Iris pigment epithelial cell (primary cell): Measurements from ENCODE around the gene WWOX.
A peak's percentile ranks its signal among the peaks of the same experiment; 100 is the strongest.

ENCODE experiments used
- DNase-seq: peaks from one replicate; pipeline ENCODE4 v3.0.0-alpha.2; 2011; ENCODE audit warnings: low read depth

The WWOX gene

DNA sequence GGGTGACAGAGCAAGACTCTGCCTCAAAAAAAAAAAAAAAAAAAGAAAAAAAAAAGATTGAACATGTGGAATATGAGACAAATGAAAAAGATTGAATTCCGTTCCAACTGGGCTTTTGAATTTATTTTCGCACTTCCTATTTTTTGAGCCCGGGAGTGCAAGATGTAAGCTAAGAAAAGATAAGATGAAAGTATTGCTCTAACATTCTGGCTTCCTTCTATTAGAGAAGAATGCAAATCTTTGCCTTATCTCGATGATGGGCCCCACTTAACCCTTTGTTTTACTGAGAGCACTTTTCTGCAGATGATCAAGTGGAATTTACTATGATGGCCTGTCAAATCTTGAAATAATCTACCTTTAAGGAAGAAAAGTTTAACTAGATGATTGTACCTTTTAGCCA is 96.3 kb downstream of the WWOX start:
- no peak for DNase-seq

DNA sequence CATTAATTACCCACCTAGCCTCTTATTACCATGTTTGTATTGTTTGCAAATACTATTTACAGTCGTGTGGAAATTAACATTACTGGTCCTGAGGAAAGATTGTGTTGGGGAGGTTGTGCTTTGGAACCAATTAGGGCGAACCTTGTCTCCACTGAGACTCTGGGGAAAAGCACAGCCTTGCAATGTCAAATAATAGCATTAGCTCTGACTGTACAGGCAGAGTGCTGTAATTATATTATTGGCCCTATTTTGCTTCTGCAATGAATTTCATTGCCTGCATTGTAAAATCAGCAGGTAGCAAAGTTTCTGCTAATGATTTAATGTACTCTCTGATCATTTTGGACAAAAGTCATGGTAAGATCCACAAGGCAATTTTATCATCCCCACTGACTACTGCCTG is 97.0 kb downstream of the WWOX start:
- DNase-seq = no peak

DNA sequence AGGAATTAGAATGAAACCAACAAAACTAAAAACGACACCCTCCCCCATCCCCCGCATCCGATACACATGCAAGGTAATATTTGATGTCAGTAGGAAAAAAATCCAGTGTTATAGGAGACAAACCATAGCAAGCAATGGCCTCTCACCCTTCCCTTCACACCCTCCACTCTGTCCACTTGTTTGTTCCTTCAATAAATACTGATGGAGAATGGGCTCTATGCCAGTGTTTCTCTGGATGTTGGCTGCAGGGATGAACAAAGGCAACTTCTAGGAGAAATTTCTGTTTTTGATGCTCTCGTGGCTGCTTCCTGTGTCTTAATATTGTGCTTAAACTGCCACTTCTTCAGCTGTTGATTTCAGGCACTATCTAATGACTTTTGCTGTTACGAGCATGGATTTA is 98.8 kb downstream of the WWOX start:
- no peak for DNase-seq

DNA sequence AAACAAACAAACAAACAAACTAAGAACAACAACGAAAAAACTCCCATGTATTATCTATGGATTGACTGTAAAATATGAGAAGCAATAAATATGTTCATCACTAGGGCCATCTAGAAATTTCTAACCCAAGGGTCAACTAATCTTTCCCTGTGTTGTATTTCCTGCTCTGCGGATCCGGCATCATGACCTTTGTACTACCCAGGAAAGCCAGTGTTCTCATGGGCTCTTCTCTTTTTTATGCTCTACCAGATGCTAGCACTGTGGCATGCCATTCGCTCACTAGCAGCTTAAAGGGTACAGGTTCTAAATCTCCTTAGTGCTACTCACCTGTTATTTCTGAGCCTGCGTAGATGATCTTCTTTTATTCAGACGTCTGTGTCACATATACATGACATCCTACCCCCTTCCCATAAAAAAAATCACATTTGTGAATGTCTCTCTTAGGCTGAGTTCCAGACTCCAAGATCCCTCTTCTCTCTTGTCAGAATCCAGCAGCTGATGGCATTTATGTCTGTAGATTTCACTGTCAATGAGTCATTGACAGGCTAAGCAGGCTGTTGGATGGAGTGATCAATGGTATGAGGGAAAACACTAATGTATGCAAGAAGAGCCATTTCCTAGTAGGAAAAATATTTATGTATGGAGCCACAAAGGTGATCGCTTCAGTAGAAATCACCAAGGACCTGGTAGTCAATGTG is 100.0 kb downstream of the WWOX start:
- DNase-seq = no peak

DNA sequence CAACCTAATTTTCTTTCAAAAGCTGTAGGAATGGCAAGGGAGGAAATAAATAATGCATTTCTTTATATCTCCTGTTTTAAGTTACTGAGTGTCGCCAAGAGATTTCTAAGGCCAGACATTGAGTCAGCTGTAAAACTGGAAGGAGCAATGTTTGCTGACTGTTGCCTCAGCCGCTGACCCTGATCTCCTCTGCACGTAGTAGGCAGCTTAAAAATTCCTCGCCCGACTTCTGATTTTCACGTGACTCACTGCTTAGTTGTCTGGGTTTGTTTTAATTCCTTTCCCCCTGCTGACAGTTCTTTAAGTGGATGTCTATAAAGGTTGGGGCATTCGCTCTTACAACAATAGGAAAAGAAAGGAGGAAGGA is 100.6 kb downstream of the WWOX start:
- DNase-seq = no peak

DNA sequence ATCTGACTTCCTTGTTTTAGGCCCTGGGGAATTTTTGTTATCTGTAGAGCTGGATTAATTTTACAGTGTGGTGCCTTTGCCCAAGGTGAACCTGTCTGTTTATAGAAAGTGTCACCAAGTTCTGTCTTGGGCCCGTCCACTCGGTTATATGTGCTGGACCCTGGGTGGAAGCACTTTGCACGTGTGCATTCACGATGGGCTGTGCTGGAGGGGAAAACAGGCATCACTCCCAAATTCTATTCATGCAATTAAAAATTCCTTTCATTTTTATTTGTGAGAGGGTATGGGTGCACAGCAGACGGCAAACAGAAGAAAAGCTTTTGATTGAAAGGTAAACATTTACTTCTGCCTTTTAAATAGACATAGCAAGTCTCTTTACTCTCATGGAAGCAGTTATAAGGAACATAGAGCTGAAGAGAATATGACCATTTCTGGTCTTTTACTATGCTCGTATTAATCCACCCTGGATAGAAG is 101.2 kb downstream of the WWOX start:
- no peak for DNase-seq

DNA sequence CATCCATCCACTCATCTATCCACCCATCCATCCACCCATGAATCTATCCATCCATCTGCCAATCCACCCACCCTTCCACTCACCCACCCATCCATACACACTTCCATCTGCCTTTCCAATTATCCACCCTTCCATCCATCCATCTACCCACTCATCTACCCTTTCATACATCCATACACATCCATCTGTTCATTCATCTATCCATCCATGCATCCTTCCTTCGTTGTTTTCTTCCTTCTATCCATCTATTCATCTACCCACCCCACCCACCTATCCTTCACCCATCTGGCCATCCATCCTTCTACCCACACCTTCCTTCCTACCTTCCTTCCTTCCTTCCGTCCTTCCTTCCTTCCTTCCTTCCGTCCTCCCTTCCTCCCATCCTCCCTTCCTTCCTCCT is 106.1 kb downstream of the WWOX start:
- no peak for DNase-seq

DNA sequence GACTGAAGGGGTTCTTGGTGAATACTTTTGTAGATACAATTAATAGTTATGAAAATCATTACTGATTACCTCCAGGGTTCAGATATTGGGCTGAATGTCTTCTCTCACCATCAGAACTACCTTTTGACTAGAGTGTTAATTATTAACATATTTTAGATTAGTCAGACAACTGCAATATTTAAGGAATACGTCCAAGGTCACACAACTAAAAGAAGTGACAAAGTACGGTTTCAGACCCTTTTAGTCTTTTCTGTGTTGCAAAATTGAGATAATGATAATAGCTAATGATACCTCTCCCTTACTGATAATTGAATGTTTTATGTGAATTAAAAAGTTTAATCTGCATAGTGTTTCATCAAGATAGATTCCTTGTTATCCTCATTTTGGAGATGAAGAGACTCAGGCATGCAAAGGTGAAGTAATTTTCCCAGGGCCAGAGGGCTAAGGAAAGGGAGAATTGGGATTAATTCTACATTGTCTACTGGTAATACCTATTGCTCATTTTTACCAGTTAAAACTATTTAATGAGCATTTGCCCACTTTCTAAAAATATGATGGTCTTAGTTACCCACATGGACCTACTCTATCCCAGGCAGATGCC is 107.3 kb downstream of the WWOX start:
- no peak for DNase-seq

DNA sequence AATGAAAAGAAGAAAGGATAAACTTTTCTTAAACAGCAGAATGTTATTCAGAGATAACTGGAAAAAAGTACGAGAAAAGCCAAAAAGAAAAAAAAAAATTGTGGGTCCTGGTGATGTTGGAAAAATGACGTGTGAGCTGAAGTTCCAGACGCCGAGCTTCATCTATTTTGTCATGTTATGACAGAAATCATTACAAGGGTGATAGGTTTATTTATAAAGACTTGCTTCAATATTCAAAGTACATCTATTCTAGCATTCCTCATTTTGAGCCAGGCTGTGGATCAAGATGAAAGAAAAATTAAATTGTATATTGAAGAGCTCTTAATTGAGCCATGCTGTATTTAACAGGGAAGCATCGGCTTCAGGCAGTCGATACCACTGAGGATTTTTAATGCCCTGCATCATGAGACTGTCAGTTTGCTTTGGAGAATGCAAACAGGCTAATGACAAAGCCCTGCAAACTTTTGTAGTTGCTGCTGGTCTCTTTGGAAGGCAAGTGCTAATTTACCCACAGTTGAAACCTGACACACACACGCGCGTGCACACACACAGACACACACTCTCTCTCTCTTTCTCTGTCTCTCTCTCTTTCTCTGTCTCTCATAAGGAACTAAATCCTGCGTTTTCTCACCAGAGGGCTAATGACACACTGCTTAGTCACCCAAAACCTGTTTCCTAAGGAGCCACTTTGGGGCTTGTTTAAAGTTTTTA is 110.7 kb downstream of the WWOX start:
- peak; percentile 14 for DNase-seq

DNA sequence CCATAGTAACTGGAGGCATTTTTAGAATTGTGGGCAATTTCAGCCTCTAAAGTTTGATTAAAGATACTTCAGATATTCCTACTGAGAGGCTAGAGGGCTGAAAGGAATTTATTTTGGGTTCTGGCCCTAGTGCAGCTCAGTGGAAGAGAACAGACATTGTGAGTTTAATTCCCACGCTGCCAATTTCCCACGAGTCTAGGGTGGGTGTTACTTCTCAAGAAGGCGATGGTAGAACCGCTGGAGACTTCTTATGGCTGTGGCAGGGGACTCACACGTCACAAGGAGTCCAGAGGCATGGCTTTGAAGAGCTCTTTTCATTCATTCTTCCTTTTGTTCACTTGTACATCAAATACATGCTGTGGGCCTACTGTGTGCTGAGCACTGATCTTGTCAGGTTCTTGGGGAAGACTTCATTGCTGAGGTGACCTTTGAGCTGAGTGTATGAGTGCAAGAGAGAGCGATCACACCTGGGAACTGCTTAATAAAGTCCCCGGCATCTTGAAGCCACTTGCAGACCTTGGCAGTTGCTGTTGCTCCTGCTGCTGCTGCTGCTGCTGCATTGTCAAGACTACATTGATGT is 111.7 kb downstream of the WWOX start:
- no peak for DNase-seq

DNA sequence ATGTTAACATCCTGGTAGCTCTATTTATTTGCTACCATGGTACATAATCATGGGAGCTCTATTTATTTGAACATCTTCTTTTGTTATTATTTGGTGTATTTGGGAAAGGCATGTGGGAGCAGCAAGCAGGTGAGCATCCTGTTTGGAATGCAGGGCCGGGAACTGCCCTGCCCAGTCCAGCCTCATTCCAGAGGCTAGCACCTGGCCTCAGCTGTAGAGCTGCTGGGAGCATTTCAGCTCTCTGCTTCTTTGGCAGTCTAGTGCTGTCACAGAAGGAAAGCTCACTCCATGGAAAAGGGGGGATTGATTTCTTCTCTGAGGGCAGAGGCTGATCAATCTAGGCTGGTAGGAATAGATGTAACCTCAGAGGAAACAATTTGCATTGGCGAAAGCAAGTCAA is 112.5 kb downstream of the WWOX start:
- DNase-seq = no peak

DNA sequence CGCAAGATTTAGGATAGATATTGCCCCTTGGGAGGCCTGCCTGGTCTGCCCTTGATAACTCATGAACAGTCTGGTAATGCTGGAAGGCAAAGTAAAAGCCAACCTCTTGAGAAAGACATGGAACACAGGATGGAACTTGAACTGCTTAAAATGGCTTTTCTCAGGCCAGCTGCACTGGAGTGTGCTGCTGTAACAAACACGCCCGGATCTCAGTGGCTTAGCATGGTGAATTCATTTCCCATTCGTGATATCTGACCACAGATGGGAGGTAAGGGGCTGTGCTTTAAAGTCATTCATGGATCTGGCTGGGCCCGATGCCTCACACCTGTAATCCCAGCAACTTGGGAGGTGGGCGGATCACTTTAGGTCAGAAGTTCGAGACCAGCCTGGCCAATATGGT is 113.2 kb downstream of the WWOX start:
- no peak for DNase-seq

DNA sequence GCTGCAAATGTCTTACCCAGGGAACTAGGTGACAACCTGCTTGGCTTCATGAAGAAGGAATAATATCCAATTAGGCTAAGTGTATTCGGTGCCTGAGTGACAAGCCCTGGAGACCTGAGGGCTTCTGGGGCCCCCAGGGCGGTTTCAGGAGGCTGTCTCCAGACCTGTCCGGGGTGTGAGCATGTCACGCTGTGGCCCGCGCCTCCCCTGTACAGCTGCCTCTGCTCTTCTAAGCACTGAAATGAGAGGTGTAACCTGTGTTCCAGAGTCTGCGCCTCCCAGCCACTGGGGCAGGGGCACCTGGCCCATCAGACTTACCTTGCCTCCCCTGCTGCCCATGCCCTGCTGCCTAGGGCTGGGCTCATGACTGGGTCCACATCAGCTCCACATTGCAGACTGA is 114.3 kb downstream of the WWOX start:
- DNase-seq = no peak

DNA sequence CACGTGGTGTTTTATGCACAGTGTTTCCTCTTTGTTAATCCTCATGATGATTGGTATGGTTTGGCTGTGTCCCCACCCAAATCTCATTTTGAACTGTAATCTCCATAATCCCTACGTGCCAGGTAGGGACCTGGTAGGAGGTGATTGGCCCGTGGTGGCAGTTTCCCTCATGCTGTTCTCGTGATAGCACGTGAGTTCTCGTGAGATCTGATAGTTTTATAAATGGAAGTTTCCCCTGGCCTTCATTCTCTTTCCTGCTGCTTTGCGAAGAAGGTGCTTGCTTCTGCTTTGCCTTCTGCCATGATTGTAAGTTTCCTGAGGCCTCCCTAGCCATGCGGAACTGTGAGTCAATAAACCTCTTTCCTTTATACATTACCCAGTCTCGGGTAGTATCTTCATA is 115.8 kb downstream of the WWOX start:
- no peak for DNase-seq

DNA sequence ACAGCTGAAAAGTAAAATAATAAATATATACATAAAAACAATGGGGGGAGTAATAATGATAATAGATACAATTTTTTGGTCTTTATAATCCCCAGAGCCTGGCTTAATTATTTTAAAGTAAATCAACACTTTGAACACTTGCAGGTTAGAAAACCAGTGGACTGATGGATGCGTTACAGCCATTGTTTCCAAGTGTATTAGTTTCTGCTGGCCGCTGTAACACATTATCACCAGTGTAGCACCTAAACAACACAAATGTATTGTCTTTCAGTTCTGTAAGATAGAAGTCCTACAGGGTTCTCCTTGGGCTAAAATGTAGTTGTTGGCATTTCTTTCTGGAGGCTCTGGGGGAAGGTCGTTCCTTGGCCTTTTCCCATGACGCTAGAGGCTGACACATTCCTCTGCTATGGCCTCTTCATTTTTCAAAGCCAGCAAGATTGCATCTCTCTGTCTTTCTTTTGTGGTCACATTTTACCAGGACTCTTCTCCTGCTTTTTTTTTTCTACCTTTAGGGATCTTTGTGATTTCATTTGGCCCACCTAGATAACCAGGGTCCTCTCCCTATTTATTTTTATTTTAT is 116.8 kb downstream of the WWOX start:
- DNase-seq = no peak

DNA sequence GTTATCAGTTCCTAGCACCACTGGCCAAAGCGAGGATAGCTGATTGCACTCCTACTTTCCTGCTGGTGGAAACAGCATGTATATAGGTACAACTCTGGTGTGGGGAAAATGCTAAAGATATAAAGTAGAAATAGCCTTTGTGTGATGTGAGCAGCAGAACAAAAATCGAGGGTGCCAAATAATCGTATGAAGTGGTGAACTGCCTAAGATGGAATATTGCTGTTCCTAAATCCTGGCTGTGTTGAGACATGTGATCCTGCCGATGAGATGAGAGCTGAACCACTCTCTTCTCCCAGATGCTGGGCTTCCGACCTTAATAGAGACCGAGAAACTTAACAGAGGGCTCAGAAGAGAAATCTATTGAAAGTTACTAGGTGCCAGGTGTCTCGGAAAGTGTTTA is 117.8 kb downstream of the WWOX start:
- no peak for DNase-seq

DNA sequence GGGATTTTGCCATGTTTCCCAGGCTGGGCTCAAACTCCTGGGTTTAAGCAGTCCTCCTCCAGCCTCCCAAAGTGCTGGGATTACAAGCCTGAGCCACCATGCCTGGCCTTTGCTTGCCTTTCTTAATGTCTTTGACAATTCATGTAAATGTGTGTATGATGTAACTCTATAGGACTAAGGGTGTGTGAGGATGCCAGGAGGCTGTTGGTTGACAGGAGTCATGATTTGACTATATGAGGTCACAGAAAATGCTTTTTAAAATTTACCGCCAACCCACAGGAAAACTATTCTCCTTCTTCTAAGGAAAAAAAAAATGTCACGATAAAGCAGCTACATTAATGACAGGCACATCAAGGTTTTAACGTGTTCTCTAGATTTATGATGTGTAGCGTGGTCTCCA is 118.8 kb downstream of the WWOX start:
- no peak for DNase-seq

DNA sequence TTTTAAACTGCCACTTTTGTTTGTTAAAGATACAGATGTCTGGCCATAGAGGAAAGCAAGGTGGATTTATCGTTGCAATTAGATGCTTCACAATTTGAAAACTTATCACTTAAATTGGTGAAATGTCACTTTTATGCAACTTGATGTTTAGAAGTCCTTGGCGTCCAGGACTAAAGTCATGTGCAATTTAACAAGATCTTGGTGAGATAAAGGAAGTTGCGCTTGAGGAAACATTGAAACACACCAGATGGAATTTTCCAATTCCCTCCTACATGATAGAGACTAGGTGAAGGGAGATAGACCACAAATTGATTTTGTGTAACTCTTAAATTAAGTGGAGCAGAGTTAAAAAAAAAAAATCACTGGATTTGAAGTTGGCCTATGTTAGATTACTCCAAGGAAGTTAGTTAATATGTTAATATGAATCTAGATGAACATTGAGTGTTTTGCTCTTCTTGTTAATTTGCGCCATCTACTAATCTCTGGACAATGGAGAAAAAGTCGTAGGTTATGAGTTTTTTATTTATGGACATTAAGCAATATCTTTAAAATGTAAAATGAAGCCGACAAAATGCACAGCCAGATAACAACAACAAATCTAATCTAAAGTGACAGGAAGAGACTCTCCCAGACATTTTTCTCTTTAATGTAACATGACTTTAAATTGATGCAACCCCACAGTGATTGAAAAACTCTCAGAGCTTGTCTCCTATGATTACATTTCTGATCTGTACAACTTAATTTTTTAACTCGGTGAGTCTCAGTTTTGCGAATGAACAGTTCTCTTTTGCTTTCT is 119.6 kb downstream of the WWOX start:
- DNase-seq = no peak

DNA sequence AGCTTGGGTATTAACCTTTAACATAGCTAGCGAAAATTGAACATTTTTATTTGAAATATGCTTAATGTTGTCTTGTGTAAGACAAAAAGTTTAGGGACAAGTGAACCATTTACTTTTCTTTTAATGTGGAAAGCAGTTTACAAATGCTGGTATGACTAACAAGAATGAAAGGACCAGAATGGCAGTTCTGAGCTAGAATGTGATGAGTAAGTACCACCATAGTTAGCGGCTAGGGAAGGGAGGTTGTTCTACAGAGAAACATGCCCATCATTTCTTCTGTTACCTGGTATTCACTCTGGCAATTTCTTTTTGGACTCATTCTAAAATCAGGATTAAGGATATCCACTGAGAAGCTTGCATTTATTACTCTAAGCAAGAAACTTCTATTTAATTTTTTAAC is 121.1 kb downstream of the WWOX start:
- no peak for DNase-seq

DNA sequence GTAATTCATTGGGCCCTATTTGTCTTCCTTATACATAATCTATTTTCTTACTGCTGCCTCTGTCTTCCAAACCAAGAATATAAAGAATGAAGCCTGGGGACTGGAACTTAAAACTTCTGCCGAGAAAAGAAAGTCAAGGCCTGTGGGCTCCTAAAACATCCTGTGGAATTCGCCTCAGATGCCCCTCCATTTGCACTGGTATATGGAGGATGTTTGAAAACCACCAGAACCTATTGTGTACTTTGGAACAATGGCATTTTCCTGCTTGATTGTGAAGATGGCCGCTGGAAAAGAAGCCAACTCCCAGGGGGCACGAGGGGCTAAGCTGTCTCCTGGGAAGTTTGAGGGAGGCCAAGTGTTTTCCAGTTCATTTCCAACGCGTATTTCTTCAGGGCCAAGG is 122.4 kb downstream of the WWOX start:
- no peak for DNase-seq

DNA sequence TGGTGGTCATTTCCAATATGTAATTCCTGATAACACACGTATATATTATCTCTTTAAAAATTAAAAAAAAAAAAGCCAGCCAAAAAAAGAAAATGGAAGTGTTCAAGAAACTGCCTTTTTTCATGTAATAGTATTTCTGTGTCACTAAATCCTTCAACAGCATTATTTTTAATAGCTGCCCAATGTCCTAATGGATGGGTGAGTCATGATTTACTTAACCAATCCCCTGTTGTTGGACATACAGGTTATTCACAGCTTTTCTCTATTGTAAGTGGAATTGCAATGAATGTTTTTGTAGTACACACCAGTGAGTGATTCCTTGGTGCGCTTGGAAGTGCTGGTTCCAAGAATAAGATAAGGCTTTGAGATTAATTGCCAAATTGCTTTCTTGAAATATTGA is 124.9 kb downstream of the WWOX start:
- no peak for DNase-seq

DNA sequence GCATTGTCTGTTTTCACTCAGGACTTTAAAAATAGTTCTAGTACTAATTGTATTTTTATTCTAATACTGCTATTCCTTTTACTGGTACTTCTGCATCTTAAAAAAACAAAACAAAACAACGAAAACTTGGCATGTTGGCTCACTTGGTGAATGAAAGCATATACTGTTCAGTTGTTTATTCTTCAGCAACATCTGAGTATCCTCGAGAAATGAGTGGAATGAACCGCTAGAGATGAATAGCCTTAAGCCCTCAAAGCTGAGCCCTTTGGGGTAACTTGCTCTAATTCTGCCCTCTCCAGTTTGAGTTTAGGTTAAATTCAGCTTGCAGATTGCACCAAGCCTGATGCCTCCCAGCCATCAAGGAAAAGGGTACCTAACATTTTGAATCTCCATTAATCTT is 126.5 kb downstream of the WWOX start:
- no peak for DNase-seq
